ENCODE data around the gene PGLYRP1.

PGLYRP1 gene

DNA sequence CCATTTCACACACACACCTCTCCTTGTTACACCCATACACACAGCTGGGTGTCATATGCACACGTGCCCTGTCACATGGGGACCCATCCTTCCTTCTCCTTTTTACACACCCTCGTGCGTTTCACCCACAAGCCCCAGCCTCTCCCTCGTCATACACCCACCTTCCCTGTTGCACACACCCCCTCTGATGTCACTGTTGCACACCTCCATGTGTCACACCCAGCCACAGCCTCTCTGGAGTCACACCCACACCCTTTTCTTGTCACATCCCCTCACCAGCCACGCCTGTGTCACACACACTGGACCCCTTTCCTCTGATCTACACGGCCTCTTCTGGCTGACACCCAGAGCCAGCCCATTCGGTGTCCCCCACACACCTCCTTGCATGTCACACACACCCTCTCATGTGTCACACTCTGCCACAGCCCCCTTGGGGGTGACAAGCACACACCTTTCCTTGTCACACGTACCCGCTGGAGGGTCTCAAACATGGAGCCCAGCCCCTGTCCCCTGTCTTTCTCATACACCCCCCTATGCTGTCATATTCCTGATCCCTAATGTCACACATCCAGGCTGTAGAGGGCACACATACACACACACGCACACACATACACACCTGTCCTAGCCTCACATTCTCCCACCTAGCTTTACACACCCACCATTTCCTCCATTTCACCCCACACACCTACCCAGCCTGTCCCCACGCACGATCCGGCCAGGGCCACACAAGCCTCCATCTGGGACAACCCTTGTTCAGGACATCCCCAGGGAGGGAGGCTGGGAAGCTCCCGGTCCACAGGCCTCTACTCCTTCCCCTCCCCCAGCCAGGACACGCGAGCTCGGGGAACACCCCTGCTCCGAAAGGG is 50.5 kb downstream of the PGLYRP1 start:
- in situ Hi-C loops (cut with MboI; ENCODE audit: low sequenced_read_pairs): no loop called here

DNA sequence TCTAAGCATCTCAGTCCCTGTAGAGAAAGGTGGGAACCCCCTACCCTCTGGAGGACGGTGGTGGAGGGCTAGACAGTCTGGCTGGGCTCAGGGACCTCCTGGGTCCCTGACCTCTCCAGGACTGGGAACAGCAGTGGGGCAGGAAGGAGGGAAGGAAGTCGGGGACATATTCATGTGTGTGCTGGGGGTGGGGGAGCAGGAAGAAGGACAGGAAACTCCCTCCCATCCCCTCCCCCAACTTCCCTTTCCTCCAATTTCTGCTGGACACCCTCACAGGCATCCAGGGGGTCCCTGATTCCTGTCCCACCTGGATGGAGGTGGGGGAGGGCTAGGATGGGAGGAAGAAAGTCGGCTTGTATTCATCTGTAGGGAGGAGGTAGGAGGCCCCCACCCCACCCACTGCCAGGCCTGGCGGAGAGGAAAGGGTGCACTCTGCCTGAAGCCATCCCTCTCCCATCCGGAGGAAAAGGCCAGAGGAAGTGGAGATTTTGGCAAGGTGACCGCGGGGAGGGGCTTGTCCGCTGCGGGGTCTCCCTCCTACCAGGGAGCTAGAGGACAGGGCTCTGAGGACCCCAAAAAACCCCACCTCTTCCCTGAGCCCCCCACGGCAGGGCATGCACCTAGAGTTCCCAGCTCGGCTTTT is 51.5 kb downstream of the PGLYRP1 start:
- in situ Hi-C loops (cut with MboI; ENCODE audit: low sequenced_read_pairs): no loop called here

DNA sequence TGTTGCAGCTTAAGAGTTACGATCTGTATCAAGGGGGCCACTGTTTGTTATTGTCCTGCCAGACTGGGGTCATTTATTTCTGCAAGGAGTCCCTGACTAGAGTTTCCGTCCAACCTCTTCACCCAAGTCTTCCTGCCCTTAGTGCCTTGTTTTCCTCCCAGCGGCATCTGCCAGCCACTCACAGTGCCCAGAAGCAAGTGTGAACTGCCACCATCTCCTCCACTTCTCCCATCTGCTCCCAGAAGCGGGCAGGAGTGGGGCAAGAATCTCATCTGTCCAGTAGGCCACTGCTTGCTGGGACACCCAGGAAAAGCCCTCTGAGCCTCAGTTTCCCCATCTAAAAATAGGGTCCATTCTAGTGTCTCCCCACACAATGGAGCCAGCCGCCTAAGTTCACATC is 53.2 kb downstream of the PGLYRP1 start:
- in situ Hi-C loops (cut with MboI; ENCODE audit: low sequenced_read_pairs): no loop called here
